Measurements from ENCODE around the gene KCTD4.

KCTD4 gene

DNA sequence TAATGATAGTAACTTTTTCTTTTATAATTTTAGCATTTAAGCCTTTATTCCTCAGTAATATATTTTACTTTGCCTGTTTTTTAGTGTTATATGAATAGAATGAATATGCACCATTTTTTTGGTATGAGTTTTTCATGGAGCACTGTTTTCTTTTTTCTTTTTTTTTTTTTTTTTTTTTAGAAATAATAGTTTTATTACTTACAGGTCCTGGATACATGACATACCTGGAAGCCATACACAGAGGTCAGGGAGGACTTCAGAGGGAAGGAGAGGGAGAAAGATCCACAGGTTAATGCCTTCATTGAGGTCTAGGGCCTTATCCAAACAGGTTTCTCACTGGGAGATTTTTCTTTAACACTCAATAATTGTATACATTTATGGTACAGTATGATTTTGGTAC is 26.4 kb downstream of the KCTD4 start:
- DNase-seq (ENCODE audit: low read depth), result no peak

DNA sequence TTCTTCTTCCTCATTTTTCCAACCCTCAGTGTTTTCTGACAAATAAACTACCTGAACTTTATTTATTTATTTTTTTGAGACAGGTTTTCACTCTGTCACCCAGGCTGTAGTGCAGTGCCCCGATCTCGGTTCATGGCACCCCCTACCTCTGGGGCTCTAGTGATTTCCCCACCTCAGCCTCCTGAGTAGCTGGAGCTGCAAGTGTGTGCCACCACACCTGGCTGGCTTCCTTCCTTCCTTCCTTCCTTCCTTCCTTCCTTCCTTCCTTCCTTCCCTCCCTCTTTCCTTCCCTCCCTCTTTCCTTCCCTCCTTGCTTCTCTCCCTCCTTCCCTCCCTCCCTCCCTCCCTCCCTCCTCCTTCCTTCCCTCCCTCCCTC is 32.3 kb downstream of the KCTD4 start:
- DNase-seq (ENCODE audit: low read depth), result no peak

- no peak for DNase-seq (ENCODE audit: low read depth)
Measured at GRCh38 chr13:45167611-45168554, 33.0 kb downstream of the KCTD4 start.

DNA sequence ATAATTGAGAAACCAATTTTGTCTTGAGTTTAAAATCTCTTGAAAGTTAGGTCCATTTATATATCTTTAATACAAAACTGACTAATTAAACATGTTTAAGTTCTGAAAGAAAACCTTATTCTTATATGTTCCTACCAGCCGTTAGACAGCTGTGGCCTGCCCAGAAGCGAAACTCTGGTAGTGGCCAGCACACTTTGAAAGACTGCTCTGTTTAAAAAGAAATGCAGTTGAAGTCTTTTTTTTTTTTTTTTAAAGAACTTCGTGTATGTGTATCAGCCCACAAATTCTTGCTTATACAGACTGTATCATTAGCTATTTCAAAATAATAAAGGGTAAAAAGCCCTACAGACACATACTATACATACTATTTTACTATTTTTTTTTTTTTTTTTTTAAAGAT is 34.0 kb downstream of the KCTD4 start:
- no peak for DNase-seq (ENCODE audit: low read depth)

GRCh38 chr13:45162821-45163220 is 38.0 kb downstream of the KCTD4 start:
- DNase-seq (ENCODE audit: low read depth), result no peak

GRCh38 chr13:45162194-45162593 is 38.7 kb downstream of the KCTD4 start:
- no peak for DNase-seq (ENCODE audit: low read depth)

- DNase-seq (ENCODE audit: low read depth), result no peak
Measured at GRCh38 chr13:45156565-45157361, 44.1 kb downstream of the KCTD4 start.

- no peak for DNase-seq (ENCODE audit: low read depth)
Measured at GRCh38 chr13:45149964-45150363, 50.9 kb downstream of the KCTD4 start.

- no peak for DNase-seq (ENCODE audit: low read depth)
Measured at GRCh38 chr13:45143346-45143751, 57.5 kb downstream of the KCTD4 start.
